ENCODE measurements around the gene BIN1. TPM values are rescaled to one million over a fixed set of nuclear protein-coding genes. Genes with fewer than 3 reads are reported as not detected.

BIN1 gene
- total RNA-seq, 1 experiment from 2014 or later, result 58.9 TPM

- Histone ChIP-seq H4K20me1 (ENCODE audit: low read length) (no peaks in the 10 kb centered on the region), H3K27me3 (ENCODE audit: low read length) (no peaks in the 10 kb centered on the region; the same call in 1 of the 2 replicates), H3K27ac (ENCODE audit: low read length) (no peak overlapping the region), H3K9me2 (replicated peaks; ENCODE audit: low read length) (no peaks in the 10 kb centered on the region), H3K9me3 (ENCODE audit: low read length) (no peaks in the 10 kb centered on the region), H3K9ac (ENCODE audit: low read length) (no peak overlapping the region), H3F3A (ENCODE audit: low read length, unreplicated experiment) (no peaks in the 10 kb centered on the region), H2AFZ (ENCODE audit: low read length) (0 out of 2 replicates have a peak overlapping the region, but pooled peaks have one; percentile 18), H3K4me2 (ENCODE audit: low read length) (no peak overlapping the region), H3K79me2 (ENCODE audit: low read length) (no peaks in the 10 kb centered on the region), H3K4me3 (ENCODE audit: low read length) (no peak overlapping the region), H3K36me3 (ENCODE audit: low read depth, low read length) (no peaks in the 10 kb centered on the region), H3K4me1 (ENCODE audit: insufficient read depth, low read length) (peaks cover 30% of the 10 kb centered on the region)
- CTCF ChIA-PET, result no interaction called here
- POLR2A ChIA-PET (ENCODE audit: unreplicated experiment), result no interaction called here
- ATAC-seq (no peak), DNase-seq (no peak)
- no TSS peak for BruUV-seq (replicated peaks)
- no peak for TF ChIP-seq EZH2 (IDR thresholded peaks at IDR 0.05; ENCODE audit: low read length, unreplicated experiment)
- TF ChIP-seq EZH2phosphoT487 (IDR thresholded peaks at IDR 0.05; ENCODE audit: borderline replicate concordance, low read length), result no peak
- TF ChIP-seq CTCF (conservative IDR thresholded peaks at IDR 0.05; ENCODE audit: low read depth, low read length), result no peak
- intact Hi-C loops (cut with micrococcal nuclease), result no loop called here
Observed at GRCh38 chr2:127012868-127013267, 94.1 kb downstream of the BIN1 start.

- no peak for ATAC-seq
- TF ChIP-seq EZH2phosphoT487 (IDR thresholded peaks at IDR 0.05; ENCODE audit: borderline replicate concordance, low read length) (no peak), CTCF (conservative IDR thresholded peaks at IDR 0.05; ENCODE audit: low read depth, low read length) (no peak), EZH2 (IDR thresholded peaks at IDR 0.05; ENCODE audit: low read length, unreplicated experiment) (no peak)
- no peaks in the 10 kb centered on the region for H3K9me2 ChIP-seq (replicated peaks; ENCODE audit: low read length)
- ChIA-PET CTCF (no interaction called here), POLR2A (ENCODE audit: unreplicated experiment) (no interaction called here)
- H3K4me1 ChIP-seq (ENCODE audit: insufficient read depth, low read length), result peaks cover 37% of the 10 kb centered on the region
- H3K27ac ChIP-seq (ENCODE audit: low read length), result no peak overlapping the region
- intact Hi-C loops (cut with micrococcal nuclease), result no loop called here
- BruUV-seq (replicated peaks), result no TSS peak
- H3K27me3 ChIP-seq (ENCODE audit: low read length), result no peaks in the 10 kb centered on the region; the same call in 1 of the 2 replicates
- no peaks in the 10 kb centered on the region for H3F3A ChIP-seq (ENCODE audit: low read length, unreplicated experiment)
- no peaks in the 10 kb centered on the region for H4K20me1 ChIP-seq (ENCODE audit: low read length)
- H2AFZ ChIP-seq (ENCODE audit: low read length), result no peak overlapping the region
- no peaks in the 10 kb centered on the region for H3K36me3 ChIP-seq (ENCODE audit: low read depth, low read length)
- H3K9ac ChIP-seq (ENCODE audit: low read length), result no peak overlapping the region
- H3K4me2 ChIP-seq (ENCODE audit: low read length), result no peak overlapping the region
- no peaks in the 10 kb centered on the region for H3K79me2 ChIP-seq (ENCODE audit: low read length)
- H3K9me3 ChIP-seq (ENCODE audit: low read length), result no peaks in the 10 kb centered on the region
- no peak for DNase-seq
- H3K4me3 ChIP-seq (ENCODE audit: low read length), result no peak overlapping the region
Observed at GRCh38 chr2:127012215-127012614, 94.7 kb downstream of the BIN1 start.

- Histone ChIP-seq H3F3A (ENCODE audit: low read length, unreplicated experiment) (no peaks in the 10 kb centered on the region), H3K4me1 (ENCODE audit: insufficient read depth, low read length) (peaks cover 40% of the 10 kb centered on the region), H4K20me1 (ENCODE audit: low read length) (no peaks in the 10 kb centered on the region), H3K27me3 (ENCODE audit: low read length) (no peaks in the 10 kb centered on the region; the same call in 1 of the 2 replicates), H3K36me3 (ENCODE audit: low read depth, low read length) (no peaks in the 10 kb centered on the region), H3K27ac (ENCODE audit: low read length) (no peak overlapping the region), H3K79me2 (ENCODE audit: low read length) (no peaks in the 10 kb centered on the region), H3K9me2 (replicated peaks; ENCODE audit: low read length) (no peaks in the 10 kb centered on the region), H3K4me2 (ENCODE audit: low read length) (no peak overlapping the region), H3K9ac (ENCODE audit: low read length) (no peak overlapping the region), H2AFZ (ENCODE audit: low read length) (no peak overlapping the region), H3K4me3 (ENCODE audit: low read length) (no peak overlapping the region), H3K9me3 (ENCODE audit: low read length) (no peaks in the 10 kb centered on the region)
- DNase-seq (no peak), ATAC-seq (no peak)
- POLR2A ChIA-PET (ENCODE audit: unreplicated experiment), result no interaction called here
- CTCF ChIA-PET, result no interaction called here
- intact Hi-C loops (cut with micrococcal nuclease), result no loop called here
- TF ChIP-seq CTCF (conservative IDR thresholded peaks at IDR 0.05; ENCODE audit: low read depth, low read length) (no peak), EZH2phosphoT487 (IDR thresholded peaks at IDR 0.05; ENCODE audit: borderline replicate concordance, low read length) (no peak), EZH2 (IDR thresholded peaks at IDR 0.05; ENCODE audit: low read length, unreplicated experiment) (no peak)
- BruUV-seq (replicated peaks), result no TSS peak
Observed at GRCh38 chr2:127011796-127012195, 95.2 kb downstream of the BIN1 start.
